T-helper 1 cell (primary cell): Measurements from ENCODE around the gene ACADVL.

Experiments used
- DNase-seq, 5 donors: peaks; one replicate each; pipeline ENCODE4 v3.0.0-alpha.2; 2012 to 2020

ACADVL gene

DNA sequence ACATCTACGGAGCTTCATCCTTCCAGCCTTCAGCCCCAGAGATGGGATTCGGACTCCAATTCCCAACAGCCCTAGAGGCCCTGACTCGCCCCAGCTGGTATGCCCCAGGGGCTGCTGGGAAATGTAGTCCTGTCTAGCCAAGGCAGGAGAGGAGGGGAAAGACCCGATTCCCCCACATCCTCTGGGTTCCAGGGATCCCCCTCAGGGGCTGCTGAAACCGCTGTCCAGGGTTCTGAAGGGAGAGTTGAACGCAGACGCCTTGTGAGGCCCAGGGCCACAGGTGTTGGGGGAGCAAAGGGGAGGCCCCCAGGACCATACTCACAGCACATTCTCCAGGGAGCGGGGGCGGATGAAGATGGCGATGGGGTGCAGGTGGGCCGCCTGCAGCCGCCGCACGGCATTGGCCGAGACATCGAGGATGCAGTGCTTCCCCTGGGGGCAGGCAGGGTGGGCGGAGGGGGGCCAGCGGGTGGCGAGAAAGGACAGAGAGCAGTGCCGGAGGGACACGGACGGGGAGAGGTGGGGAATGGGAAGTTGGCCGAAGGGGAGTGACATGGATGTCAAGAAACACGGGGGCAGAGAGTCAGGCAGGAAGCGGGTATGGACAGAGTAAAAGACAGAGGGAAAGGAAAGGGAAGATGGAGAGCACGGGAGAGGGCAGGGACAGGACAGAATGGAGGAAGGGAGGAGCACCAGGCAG lies 28.0 kb upstream of the ACADVL start:
- no peak for DNase-seq

GRCh38 chr17:7192271-7192937 lies 27.3 kb upstream of the ACADVL start:
- no peak for DNase-seq

DNA sequence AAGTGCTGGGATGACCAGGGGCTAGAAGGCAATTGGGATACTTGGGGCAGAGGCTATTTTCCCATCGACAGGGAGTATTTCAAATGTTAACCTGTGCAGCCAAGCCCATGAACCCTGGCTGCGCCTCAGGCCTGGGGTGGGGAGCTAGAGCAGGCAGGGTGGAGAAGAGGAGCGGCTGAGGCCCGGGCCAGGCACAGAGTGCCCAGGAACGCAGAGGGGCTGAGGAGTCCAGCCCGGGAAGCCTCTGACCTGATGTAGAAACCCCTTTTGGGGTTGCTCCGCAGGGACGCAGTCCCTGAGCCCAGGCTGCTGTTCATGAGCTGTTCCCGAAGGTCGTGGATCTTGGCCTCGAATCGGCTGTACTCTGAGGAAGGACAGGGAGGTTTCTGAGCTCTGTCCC lies 23.8 kb upstream of the ACADVL start:
- DNase-seq, result no peak

GRCh38 chr17:7196651-7197401 lies 22.9 kb upstream of the ACADVL start:
- no peak for DNase-seq

DNA sequence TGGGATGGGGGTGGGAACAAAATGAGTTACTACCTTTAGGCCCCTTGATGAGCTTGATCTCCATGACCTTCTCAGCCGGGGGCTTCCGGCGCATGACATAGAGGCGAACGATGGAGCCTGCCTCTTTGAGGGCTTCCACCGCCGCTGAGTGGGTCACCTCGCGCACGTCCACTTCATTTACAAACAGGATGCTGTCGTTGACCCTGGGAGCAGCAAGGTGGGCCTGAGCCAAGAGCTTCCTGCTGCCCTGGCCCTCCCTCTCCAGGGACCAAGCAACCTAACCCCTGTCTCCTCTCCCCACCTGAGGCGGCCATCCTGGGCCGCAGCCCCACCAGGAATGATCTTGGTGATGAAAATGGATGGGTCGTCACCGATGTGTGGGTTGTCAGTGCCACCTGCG lies 16.3 kb upstream of the ACADVL start:
- no peak for DNase-seq

DNA sequence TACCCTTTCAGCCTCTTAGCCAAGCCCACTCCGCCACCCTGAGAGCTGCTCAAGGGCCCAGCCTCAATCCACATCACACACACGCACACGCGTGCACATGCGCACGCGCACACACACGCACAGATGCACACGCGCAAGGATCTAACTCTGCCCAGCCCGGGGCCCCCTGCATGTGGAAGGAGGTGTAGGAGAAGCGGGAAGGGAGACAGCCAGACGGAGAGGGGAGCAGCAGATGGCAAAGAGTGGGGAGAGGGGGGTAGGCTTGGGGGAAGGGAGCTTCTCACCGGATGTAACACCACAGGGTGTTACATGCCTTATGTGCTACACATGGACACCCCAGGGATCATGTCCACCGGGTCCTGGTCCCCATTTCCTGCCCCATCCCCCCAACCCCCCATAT lies 15.4 kb upstream of the ACADVL start:
- peak in 1 of 5 donors; percentile 33 for DNase-seq

DNA sequence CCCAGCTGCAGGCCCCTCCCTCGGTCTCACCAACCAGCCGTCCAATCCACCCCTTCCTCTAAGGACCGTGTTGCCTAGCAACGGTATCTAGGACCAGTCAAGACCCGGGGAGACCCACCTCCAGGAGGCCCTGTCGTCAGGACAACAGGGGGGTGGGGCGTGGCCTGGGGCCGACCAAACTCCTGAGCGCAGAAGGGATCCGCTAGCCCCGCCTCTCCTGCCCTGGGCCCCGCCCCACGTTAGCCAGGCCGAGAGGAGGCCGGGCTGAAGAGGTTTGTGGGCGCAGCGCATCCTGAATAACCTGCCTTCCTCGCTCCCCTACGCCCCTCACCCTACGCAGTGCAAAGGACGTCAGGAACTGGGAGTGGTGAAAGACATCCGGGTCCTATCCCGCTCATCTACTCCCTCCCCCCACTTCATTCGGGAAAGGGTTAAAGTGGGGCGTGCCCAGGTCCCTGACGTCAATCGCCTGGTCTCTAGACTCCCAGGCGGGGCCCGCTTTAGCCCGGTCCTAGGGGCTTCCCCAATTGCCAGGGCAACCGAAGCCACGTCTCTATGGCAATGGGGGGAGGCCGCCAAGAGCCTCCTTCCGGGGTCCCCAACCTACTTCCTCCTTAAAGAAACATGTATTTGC lies 14.8 kb upstream of the ACADVL start:
- peak; percentile 94 to 97 (median 95) for DNase-seq

- DNase-seq, result no peak
These were observed 14.2 kb upstream of the ACADVL start for GRCh38 chr17:7205561-7205960.

DNA sequence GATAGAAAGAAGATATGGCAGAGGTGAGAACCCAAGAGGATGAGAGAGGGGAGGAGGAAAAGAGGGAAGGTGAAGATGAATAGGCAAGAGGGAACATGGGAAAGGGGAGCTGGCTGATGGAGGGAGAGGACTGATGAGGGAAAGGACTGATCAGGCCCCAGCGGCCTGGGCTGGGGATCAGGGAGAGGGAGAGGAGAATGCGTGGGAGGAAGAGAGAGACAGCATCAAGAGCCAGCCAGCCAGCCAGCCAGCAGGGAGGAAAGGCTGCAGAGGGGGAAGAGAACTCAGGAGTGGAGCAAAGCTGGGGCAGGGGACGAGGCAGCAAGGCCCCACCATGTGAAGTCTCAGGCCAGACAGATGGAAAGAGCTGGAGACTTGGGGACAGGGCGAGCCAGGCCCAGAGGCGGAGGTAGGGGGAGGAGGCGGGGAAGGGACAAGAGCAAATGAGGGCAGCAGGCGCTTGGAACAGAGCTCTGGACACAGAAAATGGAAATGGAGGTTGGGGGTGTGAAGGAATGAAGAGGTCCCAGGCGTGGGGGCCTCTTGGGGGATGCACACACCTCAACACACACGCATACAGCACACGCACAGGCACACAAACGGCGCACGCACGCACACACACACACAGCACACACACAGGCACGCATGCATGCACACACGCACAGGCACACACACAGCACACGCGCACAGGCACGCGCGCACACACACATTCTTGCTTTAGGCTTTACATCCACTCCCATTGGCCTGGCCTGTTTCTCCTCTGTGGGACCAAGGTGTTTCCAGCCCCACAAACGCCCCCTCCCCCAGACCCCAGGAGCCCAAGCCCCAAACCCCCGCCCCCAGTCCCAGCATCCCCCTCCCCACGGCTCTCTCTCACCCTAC lies 12.4 kb upstream of the ACADVL start:
- no peak for DNase-seq

GRCh38 chr17:7208027-7208571 lies 11.6 kb upstream of the ACADVL start:
- DNase-seq, result no peak

- DNase-seq, result no peak
These were observed 10.8 kb upstream of the ACADVL start for GRCh38 chr17:7208754-7209460.

DNA sequence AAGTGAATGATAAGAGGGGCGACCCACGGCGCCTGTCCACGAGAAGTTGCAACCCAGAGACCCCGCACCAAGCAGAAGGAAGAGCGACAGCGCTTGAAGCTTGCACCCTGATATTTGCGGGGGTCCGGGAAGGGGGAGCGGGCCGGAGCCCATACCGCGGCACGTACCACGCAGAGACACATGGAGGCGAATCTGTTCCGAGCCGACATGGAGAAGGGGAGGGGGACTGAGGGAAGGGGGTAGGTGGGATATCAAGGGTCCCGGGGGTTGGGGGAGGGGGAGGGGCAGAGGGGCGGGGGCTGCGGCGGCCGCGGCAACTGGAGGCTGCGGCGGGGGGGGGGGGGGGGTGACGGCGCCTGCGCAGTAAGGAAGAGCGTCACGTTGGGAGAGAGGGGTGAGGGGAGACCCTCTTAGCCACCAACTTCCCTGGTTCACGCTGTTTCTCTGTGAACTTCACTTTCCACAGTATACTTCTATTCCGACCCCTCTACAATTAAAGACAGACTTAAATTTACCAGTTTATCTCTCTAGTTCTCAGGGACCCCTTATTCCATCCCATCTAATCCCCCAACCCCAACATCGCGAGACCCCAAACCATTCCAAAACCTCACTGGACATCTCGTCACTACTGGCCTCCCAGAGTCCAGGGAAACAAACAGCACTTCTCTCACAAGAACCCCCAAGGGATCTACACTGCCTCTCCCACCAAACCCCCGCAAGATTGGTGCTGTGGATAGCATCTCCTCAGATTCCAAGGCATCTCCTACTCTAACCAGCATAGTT lies 8.1 kb upstream of the ACADVL start:
- no peak for DNase-seq

- DNase-seq, result peak; percentile 58 to 78 (median 75)
These were observed 5.8 kb upstream of the ACADVL start for GRCh38 chr17:7213895-7214299.

GRCh38 chr17:7214300-7215135 lies 5.2 kb upstream of the ACADVL start:
- peak; percentile 97 to 99 (median 98) for DNase-seq

- DNase-seq, result no peak
These were observed 4.6 kb upstream of the ACADVL start for GRCh38 chr17:7215136-7215638.

- no peak for DNase-seq
These were observed 4.0 kb upstream of the ACADVL start for GRCh38 chr17:7215652-7216180.

GRCh38 chr17:7216242-7217112 lies 3.3 kb upstream of the ACADVL start:
- DNase-seq, result no peak
